GM21381 (cell line): ENCODE results near the gene ETNK2.

Source experiments
- ATAC-seq: cut with Tn5 transposase; IDR thresholded peaks from one replicate; pipeline ENCODE4 v1.9.1; 2021; ENCODE audit warnings: mild to moderate bottlenecking, moderate library complexity; ENCODE audit not compliant: unreplicated experiment

The ETNK2 gene

DNA sequence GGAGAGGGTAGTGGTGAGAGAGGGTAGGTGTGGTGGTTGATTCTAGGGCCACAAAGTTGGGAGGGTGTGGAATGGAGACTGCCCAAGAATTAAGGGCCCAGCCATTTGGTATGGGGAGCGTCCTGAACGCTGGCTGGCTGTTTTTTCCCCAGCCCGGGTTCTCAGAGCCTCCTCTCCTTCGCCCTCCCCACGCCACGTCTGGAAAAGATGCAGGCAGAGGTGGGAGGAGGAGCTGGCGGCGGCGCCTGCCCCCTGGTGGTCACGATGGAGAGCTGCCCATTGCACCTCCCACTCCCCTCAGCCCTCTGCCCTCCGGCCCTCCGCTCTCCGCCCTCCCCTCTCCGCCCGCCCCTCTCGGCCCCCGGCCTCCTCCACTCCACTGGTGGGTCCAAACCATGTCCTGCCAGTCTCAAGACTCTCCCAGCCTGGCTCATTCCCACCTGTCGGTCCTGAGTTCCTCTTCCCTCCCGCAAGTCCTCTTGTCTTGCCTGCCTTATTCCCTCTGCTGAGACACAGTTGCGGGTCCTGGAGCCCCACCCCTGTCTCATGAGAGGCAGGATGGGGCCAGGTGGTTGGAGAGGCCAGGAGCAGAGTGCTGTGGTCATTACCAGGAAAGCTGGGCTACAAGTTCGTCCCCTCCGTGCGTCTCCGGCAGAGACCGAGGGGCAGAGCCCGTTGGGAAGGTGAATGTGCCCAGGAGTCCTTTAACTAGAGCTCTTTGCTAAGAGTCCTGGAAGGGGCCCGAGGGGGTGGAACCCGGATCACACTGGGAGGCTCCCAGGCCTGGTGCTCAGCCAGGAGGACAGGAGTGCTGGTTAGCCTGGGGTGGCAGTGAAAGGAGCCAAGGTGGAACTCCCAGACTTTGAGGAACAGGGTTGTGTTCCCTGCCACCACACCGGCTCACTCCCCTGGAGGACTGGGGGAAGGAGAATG lies 22.6 kb downstream of the ETNK2 start:
- ATAC-seq, result no peak

DNA sequence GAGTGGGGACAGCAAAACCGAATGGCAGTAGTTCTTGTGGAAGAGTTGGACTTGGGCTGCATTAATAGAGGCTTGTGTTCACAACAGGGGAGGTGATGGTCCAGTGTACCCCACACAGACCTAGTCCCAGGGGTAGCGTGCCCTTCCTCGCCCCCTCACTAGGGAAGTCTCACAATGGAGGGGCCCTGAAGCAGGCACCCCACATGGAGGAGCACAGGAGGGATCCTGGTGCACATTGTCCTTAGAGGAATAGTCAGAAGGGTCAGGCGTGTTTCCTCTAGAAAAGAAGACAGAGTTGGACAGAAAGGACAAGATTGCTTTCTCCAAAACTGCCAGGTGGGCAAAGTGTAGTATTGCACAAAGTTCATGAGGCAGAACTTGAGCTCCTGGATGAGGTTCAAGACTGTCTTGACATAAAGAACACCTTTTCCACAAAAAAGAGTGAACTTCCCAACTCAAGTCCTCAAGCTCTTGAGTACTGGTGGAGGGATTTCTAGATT lies 23.3 kb downstream of the ETNK2 start:
- no peak for ATAC-seq

DNA sequence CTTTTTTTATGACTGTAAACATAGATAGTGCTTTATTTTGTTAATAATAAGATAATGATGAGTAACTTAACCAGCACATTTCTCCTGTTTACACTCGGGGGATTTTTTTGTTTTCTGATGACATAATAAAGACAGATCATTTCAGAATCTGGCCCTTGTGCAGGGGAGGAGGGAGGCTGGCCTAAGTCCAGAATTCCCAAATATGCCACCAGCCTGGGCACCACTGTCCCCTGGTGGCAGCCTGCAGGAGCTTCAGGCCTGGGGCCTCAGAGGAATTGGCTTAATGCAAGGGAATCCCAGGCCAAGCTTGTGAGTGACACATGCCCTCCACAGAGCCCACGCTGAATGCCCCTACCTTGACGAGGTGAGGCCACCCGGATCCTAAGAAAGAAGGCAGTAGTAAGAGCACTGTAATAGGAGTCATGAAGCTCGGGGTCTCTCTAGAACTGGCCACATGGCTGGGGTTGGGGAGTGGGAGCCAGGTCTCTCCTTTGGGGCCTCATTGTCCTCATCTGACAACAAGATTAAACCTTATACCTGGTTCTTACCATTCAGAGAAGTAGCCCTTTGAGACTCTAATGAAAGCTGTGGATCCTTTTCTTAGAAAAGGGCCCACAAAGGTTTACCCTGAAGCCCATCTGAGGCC lies 24.1 kb downstream of the ETNK2 start:
- ATAC-seq, result no peak

DNA sequence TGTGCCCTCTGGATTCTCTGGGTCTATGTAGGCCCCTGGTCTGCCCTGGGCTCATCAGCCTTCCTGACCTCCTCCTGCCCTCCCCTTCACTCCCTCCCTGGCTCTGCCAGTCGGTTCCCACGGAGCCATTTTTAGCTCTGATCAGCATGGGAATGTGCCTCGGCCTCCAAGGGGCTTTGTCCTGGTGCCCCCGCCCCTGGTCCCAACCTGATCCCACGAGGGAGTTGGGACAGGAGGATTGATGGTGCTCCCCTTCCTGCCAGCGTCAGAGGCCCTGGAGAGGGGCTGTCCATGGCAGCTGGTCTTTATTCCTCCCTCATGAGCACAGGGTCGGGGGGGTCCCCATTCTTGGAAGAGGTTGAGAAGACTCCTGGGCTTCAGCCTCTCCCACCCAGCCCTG lies 24.9 kb downstream of the ETNK2 start:
- no peak for ATAC-seq

DNA sequence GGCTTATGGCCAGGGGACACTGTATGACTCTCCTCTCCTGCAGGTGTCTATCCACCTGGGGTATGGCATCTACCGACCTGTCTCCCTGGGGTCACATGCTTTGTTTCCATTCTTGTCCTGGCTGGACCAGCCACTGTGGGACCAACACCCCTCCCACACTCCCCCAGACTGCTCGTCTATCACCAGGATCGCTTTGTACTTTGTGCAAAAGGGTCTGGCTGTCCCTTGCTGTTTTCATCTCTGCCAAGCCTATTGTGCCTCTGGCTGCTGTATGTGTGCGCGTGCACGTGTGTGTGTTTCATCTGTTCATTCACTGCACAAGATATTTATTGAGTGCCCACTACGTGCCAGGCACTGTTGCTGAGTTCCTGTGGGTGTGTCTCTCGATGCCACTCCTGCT lies 25.5 kb downstream of the ETNK2 start:
- no peak for ATAC-seq

DNA sequence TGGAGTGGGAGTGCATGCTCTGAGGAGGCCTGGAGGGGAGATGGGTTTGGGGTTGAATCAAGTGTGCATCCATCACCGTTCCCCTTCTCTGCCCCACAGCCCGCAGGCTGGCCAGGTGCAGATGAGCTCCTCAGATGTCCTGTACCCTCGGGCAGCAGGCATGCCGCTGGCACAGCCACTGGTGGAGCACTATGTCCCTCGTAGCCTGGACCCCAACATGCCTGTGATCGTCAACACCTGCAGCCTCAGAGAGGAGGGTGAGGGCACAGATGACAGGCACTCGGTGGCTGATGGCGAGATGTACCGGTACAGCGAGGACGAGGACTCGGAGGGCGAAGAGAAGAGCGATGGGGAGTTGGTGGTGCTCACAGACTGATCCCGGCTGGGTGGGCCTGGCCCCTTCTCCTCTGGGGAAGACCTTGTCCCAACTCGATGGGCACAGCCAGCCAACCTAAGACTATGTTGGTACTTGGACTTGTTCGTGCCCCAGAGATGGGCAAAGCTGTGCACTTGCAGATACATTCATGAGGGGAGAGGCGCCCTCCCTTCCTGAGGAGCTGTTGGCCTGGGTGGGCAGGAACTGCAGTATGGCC lies 26.0 kb downstream of the ETNK2 start:
- no peak for ATAC-seq

DNA sequence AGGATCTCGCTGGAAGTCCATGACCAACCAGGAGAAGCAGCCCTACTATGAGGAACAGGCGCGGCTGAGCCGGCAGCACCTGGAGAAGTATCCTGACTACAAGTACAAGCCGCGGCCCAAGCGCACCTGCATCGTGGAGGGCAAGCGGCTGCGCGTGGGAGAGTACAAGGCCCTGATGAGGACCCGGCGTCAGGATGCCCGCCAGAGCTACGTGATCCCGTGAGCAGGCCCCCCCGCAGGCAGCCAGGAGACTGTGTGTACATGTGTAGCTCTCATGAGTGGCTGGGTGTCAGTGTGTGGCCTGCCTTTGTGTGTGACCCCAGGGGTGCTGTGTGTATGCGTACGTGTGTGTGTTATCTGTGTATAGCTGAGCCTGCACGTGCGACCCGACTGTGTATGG lies 27.2 kb downstream of the ETNK2 start:
- ATAC-seq, result no peak

DNA sequence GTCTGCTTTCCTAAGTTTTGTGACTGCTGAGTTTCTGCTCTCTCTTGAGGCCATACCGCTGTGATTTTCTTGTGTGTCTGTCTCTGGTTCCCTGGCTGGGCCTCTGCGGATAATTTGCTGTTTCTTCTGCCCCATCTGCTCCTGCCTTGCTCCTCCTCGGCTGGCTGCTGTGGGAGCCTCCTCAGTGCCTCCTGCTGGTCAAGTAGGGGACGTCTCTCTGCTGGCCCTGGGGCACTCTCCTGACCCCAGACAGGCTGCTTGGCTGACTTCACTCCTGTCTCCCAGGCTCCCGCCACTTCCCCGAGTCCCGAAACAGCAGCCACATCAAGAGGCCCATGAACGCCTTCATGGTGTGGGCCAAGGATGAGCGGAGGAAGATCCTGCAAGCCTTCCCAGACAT lies 28.5 kb downstream of the ETNK2 start:
- ATAC-seq, result no peak

DNA sequence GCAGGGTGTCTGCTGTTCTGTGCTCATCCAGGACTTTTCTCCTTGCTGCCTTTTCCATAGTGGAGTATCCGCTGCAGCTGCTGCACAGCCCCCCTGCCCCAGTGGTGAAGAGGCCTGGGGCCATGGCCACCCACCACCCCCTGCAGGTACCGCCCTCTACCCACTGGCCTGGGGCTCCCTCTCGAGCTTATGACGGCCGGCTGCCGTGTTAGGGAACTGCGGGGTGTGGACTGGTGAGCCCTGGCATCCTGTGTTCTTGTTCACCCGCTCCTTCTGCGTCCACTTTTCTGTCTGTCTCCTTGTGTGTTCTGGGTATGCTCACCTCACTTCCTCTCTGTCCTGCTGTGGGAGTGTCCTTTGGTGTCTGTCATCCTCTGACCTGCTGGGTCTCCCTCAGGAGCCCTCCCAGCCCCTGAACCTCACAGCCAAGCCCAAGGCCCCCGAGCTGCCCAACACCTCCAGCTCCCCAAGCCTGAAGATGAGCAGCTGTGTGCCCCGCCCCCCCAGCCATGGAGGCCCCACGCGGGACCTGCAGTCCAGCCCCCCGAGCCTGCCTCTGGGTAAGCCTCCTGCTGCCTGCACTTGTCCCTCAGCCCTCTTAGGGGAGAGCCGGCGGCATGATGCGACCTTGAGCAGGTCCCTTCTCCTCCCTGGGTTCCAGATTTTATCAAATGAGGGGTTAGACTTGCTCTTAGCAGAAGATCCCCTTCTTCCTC lies 29.8 kb downstream of the ETNK2 start:
- ATAC-seq, result no peak

DNA sequence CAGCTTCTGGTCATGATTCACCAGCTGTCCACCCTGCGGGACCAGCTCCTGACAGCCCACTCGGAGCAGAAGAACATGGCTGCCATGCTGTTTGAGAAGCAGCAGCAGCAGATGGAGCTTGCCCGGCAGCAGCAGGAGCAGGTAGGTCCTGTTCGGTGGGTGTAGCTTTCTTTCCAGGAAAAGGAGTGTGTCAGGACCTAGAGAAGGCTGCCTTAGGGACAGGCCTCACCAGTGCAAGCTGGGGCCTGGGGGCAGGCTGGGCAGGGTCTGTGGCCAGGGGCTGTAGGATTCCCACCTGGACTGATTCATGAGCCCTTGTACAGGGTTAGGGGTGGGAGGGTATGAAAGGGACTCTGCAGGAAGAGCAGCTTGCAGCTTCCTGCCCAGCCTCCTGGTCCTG lies 35.3 kb downstream of the ETNK2 start:
- ATAC-seq, result no peak

DNA sequence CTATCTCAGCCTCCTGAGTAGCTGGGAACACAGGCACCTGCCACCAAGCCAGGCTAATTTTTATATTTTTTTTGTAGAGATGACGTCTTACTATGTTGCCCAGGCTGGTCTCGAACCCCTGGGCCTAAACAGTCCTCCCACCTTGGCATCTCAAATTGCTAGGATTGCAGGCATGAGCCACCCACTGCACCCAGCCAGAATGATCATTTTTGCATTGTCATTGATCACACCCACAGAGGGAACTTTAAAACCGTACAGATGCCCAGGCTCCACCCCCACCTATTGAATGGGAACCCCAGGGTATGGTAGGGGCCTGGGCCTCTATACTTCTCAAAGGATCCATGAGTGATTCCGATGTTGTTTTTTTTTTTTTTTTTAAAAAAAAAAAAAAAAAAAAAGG lies 36.7 kb downstream of the ETNK2 start:
- ATAC-seq, result no peak

DNA sequence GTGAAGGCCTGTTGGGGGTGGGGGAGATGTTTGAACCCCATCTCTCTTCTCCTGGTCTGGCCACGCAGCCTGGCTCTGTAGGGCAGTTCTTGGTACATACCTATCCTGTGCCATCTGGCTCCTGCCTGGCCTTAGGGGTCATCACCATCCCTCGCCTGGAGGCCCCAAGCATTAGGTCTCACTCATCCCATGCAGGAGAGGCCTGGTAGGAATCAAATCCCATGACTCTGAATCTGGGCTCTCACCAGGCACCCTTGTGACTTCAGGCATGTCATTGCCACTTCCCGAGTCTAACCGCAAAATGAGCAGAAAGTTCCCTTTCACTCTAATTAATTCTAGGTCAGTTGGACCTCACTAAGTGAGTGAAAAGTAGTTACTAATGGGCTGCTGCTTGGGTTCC lies 37.2 kb downstream of the ETNK2 start:
- ATAC-seq, result no peak

DNA sequence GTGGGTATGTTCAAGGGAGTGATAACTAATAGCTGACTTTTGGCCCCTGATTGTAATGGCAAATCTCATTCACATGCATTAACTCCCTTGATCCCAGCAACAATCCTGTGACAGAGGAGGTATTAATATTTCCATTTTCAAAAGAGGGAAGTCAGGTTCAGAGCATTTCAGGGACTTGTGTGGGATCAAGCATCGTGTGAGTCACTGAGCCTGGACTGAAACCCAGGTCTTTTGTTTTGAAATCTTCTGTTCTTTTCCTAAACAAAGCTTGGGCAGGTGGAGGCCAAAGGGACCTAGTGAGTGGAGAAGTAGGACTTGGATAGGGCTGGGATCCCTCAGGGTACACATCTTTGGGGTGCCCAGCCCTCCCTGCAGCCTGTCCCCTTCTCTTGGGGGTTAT lies 37.9 kb downstream of the ETNK2 start:
- ATAC-seq, result no peak

DNA sequence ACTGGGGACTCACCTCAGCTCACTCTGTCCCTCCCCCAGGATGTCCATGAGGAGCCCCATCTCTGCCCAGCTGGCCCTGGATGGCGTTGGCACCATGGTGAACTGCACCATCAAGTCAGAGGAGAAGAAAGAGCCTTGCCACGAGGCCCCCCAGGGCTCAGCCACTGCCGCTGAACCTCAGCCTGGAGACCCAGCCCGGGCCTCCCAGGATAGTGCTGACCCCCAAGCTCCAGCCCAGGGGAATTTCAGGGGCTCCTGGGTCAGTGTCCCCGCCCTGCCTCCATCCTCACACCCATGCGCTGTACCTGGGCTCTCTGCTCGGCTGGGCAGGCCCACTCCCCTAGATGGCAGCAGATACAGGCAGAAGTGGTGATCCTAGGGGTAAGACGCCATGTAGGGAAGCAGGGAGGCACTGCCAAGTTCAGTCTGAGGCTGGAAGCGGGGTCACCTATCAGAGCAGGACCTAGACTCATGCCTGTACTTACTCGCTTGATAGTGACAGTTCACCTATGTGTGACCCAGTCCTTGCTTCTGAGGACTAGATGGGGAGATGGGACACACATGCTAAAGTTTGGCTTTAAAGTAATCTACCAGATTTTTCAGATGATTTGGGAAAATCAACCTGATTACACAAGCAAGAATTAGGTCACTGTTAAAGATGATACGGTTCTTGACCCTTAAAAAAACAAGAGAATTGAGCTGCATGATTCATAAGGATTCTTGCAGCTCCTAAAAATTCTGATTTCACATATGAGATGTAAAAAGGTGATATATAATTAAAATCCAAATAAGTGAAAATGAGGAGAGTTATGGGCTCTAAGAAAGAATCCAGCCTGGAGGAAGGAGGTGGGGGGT lies 38.7 kb downstream of the ETNK2 start:
- ATAC-seq, result no peak

DNA sequence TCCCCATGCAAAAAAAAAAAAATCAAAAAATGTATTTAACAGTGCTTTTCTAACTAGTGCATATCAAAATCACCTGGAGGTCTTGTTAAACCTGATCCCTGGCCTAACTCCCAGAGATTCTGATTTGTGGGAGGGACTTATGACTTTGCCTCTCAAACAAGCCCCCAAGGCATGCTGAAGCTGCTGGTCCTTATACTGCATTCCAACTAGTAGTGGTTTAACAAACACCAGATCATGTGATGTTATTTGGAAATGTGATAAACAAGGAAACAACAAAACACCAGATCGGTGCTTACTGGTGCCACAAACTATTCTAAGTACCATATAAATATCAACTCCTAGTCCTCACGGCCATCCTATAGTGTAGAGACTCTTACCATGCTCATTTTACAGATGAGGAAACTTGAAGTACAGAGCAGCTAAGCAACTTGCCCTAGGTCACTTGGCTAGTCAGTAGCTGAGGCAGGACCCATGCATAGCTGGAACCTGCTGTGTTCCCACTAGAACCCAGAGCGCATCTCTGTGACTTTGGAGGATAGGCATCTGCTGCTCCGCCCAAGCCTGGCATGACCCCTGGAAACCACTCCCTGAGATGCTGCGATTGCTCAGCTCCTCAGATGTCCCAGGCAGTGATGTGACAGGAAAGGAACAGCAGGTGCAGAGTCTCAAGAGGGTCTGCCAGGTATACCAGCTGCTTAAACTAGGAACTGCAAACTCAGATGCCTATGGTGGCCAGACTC lies 40.8 kb downstream of the ETNK2 start:
- ATAC-seq, result no peak

DNA sequence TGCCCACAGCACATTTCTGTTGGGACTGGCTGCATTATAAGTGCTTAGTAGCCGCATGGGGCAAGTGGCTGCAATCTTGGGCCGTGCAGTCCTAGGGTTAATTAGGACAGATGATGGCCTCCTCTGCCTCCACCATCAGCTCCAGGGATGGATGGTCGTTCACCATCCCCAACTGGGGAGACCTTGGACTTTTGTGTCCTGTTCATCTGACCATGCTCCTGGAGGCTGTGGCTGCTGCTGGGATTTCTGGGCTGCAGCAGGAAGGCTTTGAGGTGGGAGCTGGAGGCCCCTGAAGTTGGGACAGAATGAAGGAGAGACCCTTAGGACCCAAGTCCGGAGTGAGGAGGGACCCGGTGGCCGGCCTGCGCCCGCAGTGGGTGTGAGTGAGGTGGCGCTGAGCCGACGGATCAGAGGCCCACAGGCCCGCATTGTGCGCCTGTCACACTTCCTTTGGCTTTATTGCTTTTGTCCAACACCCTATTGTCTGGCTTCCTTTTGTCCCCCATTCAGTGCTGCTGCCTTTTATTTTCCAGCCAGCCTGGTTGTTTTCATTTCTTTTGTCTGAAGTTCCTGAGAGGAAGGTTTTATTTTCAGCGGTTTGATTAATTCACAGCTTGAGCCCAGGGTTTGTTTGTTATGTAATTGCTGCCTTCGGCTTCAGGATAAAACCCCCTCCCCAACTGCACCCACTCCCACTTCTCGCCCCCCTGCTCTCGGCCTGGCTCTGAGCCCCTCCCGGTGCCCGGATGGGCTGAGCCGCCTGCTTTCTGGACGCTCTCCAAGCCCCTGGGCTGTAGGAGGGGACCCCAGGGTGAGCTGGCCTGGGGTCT lies 43.3 kb downstream of the ETNK2 start:
- ATAC-seq, result no peak

DNA sequence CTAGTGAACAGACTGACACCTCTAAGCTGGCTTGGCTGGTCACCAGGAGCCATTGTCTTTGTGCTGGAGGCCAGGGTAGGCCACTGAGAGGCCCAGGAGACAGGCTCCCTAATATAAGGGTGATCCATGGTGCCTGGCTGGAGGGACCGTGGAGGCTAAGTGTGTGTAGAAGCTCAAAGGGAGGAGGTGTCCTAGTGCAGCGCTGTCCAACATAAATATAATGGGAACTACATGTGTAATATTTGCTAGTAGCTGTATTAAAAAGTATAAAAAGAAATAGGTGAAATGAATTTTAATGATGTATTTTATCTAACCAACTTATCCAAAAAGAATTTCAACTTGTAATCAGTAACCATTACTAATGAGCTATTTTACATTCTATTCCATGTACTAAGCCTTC lies 44.0 kb downstream of the ETNK2 start:
- no peak for ATAC-seq

DNA sequence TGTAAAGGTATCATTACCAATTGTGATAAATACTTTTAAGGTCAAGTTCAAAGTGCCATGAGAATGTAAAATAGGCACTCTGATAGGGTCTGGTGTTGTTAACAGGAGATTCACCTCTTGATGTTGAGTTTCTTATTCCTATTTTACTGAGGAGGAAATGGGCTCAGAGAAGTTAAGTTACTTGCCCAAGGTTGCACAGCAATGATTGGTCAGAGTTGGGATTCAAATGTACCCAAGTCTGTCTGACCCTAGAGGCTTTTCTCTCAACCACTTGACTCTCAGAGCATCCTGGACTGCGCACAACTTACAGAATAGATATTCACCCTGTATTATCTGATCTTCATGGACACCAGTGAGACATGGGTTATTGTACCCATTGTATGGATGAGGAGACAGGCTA lies 45.0 kb downstream of the ETNK2 start:
- ATAC-seq, result no peak

DNA sequence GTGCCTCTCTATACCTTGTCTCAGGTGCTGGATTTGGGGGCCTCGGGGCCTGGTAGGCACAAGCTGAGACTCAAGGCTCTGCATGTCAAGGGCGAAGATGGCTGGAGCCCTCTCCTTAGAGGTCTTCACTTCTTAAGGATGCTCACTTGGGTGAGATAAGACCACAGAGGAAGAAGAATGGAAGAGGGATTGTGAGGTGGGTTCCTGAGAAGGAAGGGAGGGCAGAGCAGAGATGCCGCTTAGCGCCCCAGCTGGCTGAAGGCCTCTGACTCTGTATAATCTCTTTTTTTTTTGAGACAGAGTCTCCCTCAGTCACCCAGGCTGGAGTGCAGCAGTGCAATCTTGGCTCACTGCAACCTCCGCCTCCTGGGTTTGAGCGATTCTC lies 46.7 kb downstream of the ETNK2 start:
- ATAC-seq, result no peak
